ENCODE data around the gene WBP1L. TPM values are rescaled to one million over a fixed set of nuclear protein-coding genes. Genes with fewer than 3 reads are reported as not detected.

The WBP1L gene
- total RNA-seq, 4 donors from 2014 or later: 89.4 to 191 (median 158) TPM

GRCh38 chr10:102778781-102779180 is 35.0 kb downstream of the WBP1L start:
- no peak for TF ChIP-seq EP300 (IDR thresholded peaks at IDR 0.05)
- no peak for TF ChIP-seq CTCF (IDR thresholded peaks at IDR 0.05)
- no peak for TF ChIP-seq POLR2A (IDR thresholded peaks at IDR 0.05)
- DNase-seq (ENCODE audit: low spot score in 2 of 2): no peak
- Histone ChIP-seq H3K4me1 (peaks cover 0 to 100% (median 85%) of the 10 kb centered on the region in 4 donors), H3K36me3 (no peaks in the 10 kb centered on the region), H3K27me3 (no peaks in the 10 kb centered on the region), H3K4me3 (no peak overlapping the region), H3K9me3 (no peaks in the 10 kb centered on the region), H3K27ac (peak overlapping the region in 2 of 4 donors; percentile 91 to 97)
- WGBS, 2 donors: 76 to 78% methylated on average over 2 of the region's 2 CpGs

GRCh38 chr10:102779680-102780526 is 36.2 kb downstream of the WBP1L start:
- DNase-seq (ENCODE audit: low spot score in 2 of 2): no peak
- no peak for TF ChIP-seq POLR2A (IDR thresholded peaks at IDR 0.05)
- TF ChIP-seq CTCF (IDR thresholded peaks at IDR 0.05): no peak
- TF ChIP-seq EP300 (IDR thresholded peaks at IDR 0.05): no peak
- Histone ChIP-seq H3K36me3 (no peaks in the 10 kb centered on the region), H3K27ac (peak overlapping the region in 3 of 4 donors; percentile 69 to 97 (median 91)), H3K27me3 (no peaks in the 10 kb centered on the region), H3K4me1 (peaks cover 0 to 99% (median 78%) of the 10 kb centered on the region in 4 donors), H3K9me3 (no peaks in the 10 kb centered on the region), H3K4me3 (no peak overlapping the region)
- 56 to 57% methylated on average over 10 of the region's 10 CpGs for WGBS, 2 donors

DNA sequence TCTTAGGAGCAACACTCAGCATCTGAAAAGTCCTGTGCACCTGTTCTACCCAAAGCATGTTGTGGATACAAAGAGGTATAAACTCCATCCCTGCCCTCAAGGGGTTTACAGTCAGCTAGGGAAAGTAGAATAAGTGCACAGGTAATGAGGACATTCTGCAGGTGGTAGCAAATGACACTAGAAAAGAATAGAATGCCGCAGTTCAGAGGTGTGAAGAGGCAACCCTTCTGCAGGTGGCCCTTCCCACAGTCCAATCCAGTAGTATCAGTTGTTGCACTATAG is 36.7 kb downstream of the WBP1L start:
- DNase-seq (ENCODE audit: low spot score in 2 of 2): no peak
- TF ChIP-seq EP300 (IDR thresholded peaks at IDR 0.05): no peak
- TF ChIP-seq CTCF (IDR thresholded peaks at IDR 0.05): no peak
- TF ChIP-seq POLR2A (IDR thresholded peaks at IDR 0.05): no peak
- Histone ChIP-seq H3K36me3 (no peaks in the 10 kb centered on the region), H3K4me1 (peaks cover 0 to 99% (median 76%) of the 10 kb centered on the region in 4 donors), H3K27me3 (no peaks in the 10 kb centered on the region), H3K9me3 (no peaks in the 10 kb centered on the region), H3K4me3 (no peak overlapping the region), H3K27ac (peak overlapping the region; percentile 45 to 97 (median 83))
- 94 to 97% methylated on average over 1 of the region's 1 CpG for WGBS, 2 donors

DNA sequence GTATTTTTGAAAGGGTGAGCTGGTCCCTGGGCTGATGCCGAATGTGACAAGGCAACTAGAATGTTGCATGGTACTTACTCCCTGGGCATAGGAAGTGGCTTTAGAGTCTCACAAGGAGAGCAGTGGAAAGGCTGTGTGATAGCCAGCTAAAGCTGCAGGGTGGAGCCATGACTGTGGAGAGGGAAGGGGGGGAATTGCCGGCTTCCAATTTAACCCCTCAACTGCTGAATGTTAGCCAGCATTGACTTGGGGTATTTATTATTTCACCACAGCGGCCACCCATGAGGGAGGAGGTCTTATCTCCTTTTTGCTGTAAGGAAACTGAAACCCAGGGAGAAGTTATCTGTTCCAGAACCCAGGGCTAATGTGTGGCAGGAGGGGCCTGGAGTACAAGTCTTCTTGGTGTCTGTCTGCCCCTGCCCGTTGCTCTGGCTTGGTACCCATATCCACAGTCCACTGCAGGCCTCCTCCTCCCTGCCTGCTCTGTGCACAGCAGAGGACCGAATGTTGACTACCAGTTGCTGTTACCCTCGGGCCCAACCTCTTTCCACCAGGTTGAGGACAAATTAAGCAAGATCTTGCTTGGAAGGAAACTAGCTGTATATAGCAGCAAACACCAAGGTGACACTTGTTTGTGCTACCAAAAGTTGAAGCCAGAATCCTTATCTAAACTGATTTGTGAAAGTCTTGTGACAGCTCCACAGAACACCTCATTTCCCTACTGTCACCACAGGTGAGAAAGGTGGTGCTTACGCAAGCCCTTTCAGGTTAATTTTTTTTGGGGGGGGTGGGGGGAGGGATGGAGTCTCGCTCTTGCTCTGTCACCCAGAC is 37.6 kb downstream of the WBP1L start:
- Histone ChIP-seq H3K4me1 (peaks cover 0 to 99% (median 77%) of the 10 kb centered on the region in 4 donors), H3K9me3 (no peaks in the 10 kb centered on the region), H3K27me3 (no peaks in the 10 kb centered on the region), H3K27ac (peak overlapping the region; percentile 45 to 97 (median 83)), H3K36me3 (no peaks in the 10 kb centered on the region), H3K4me3 (no peak overlapping the region)
- WGBS, 2 donors: 31 to 37% methylated on average over 8 of the region's 8 CpGs
- no peak for DNase-seq (ENCODE audit: low spot score in 2 of 2)
- TF ChIP-seq CTCF (IDR thresholded peaks at IDR 0.05): no peak
- TF ChIP-seq POLR2A (IDR thresholded peaks at IDR 0.05): no peak
- no peak for TF ChIP-seq EP300 (IDR thresholded peaks at IDR 0.05)

Data from tibial nerve (tissue), 4 donors.